GM12878 (cell line): ENCODE measurements around the gene FALEC. TPM values are rescaled to one million over a fixed set of nuclear protein-coding genes. Genes with fewer than 3 reads are reported as not detected.

Experiments used
- ATAC-seq: fragments of 200-7000 bp; cut with Tn5 transposase; 3 replicates; pipeline ENCODE4 v1.9.1; 2020; ENCODE audit warnings: mild to moderate bottlenecking, moderate library complexity
- BruUV-seq: library from RNA; stranded (reverse); fragments of 400-500 nt; replicated peaks from 2 replicates; lab custom pipeline; 2021; lab: Mats Ljungman, UMichigan
- CTCF ChIA-PET: fragments of 300-600 bp; sonication (Branson Sonifier 250); formaldehyde crosslinking; extraction: SDS; loops from one replicate; lab custom pipeline; 2021; ENCODE audit warnings: inconsistent platforms; lab: Yijun Ruan, JAX
- POLR2A ChIA-PET: fragments of 350-600 bp; formaldehyde crosslinking; extraction: SDS; loops from one replicate; lab custom pipeline; 2021; ENCODE audit warnings: inconsistent platforms; lab: Charles Lee
- RAD21 ChIA-PET: fragments of 300-600 bp; sonication (Branson Sonifier 250); formaldehyde crosslinking; loops from one replicate; lab custom pipeline; 2023; ENCODE audit warnings: antibody characterized with exemption; ENCODE audit not compliant: unreplicated experiment; lab: Charles Lee
- SMC1A ChIA-PET: fragments of 300-600 bp; sonication (Branson Sonifier 250); formaldehyde crosslinking; loops from one replicate; lab custom pipeline; 2023; ENCODE audit not compliant: unreplicated experiment, uncharacterized antibody; lab: Charles Lee
- DNase-seq: peaks from one replicate; pipeline ENCODE4 v3.0.0-alpha.2; 2011; ENCODE audit warnings: low read depth, low spot score
- FAIRE-seq: peaks from 3 replicates; lab custom pipeline; 2011; peaks lifted over from hg19 to GRCh38; lab: Jason Lieb, UNC
- H2AFZ ChIP-seq: 2 replicates; pipeline ENCODE4 v1.6.0; 2011; ENCODE audit warnings: low read depth, low read length, control low read depth; ENCODE audit not compliant: control insufficient read depth
- H3K27ac ChIP-seq: 2 replicates; pipeline ENCODE4 v1.5.1; 2011; ENCODE audit warnings: control low read depth; ENCODE audit not compliant: control insufficient read depth, insufficient read depth
- H3K27me3 ChIP-seq, 2 experiments: replicated peaks in 1 of 2; 2 replicates each; pipeline versions ENCODE4 v1.6.0 to v1.6.1; 2011; ENCODE audit warnings: low read length in 1 of 2; ENCODE audit not compliant: control insufficient read depth in 2 of 2, insufficient read depth in 2 of 2
- H3K36me3 ChIP-seq, 2 experiments: 2 replicates each; pipeline ENCODE4 v1.5.1; 2011; ENCODE audit warnings: low read length in 1 of 2; ENCODE audit not compliant: control insufficient read depth in 2 of 2, insufficient read depth in 2 of 2
- H3K4me1 ChIP-seq: 2 replicates; pipeline ENCODE4 v1.6.1; 2011; ENCODE audit warnings: mild to moderate bottlenecking, low read length, moderate library complexity, mixed read lengths; ENCODE audit not compliant: control insufficient read depth, insufficient read depth
- H3K4me2 ChIP-seq: 2 replicates; pipeline ENCODE4 v1.6.0; 2011; ENCODE audit warnings: control low read depth; ENCODE audit not compliant: control insufficient read depth, insufficient read depth
- H3K4me3 ChIP-seq: fragments of 200-600 bp; sonication (generic); 2 replicates; pipeline ENCODE4 v1.5.1; 2016
- H3K79me2 ChIP-seq: 2 replicates; pipeline ENCODE4 v1.6.0; 2011; ENCODE audit warnings: low read length; ENCODE audit not compliant: control insufficient read depth, insufficient read depth
- H3K9ac ChIP-seq: 2 replicates; pipeline ENCODE4 v1.8.0; 2011; ENCODE audit warnings: low read length, control low read depth, mixed read lengths; ENCODE audit not compliant: control insufficient read depth, insufficient read depth
- H3K9me3 ChIP-seq: replicated peaks from 3 replicates; pipeline ENCODE4 v1.5.1; 2011; ENCODE audit warnings: mild to moderate bottlenecking, low read length; ENCODE audit not compliant: control insufficient read depth, insufficient read depth
- H4K20me1 ChIP-seq: 2 replicates; pipeline ENCODE4 v1.6.0; 2011; ENCODE audit not compliant: control insufficient read depth, insufficient read depth
- NBN ChIP-seq: fragments of 450-650 bp; IDR thresholded peaks from 2 replicates; pipeline ENCODE4 v1.6.1; 2016
- NFIC ChIP-seq: IDR thresholded peaks from 2 replicates; pipeline ENCODE4 v1.6.1; 2012; ENCODE audit warnings: low read depth, mild to moderate bottlenecking, inconsistent platforms, low read length, moderate library complexity
- REST ChIP-seq: IDR thresholded peaks from 2 replicates; pipeline ENCODE4 v1.6.1; 2012; ENCODE audit warnings: mild to moderate bottlenecking, low read depth, low read length
- SREBF1 ChIP-seq: IDR thresholded peaks from 2 replicates; pipeline ENCODE4 v1.6.1; 2012; ENCODE audit warnings: mild to moderate bottlenecking, low read length
- WGBS: methylation state at CpG from one replicate; pipeline ENCODE4 v1.1.6; 2016; ENCODE audit warnings: low lambda C conversion rate; ENCODE audit not compliant: insufficient replicate concordance, insufficient coverage; ENCODE audit errors: missing lambda C conversion rate; 5-methylcytosine and 5-hydroxymethylcytosine counted together
- in situ Hi-C: fragments of 300-500 bp; cut with MboI; formaldehyde crosslinking; loops from 9 replicates; pipeline ENCODE4 v1.14.3; 2018; ENCODE audit warnings: mixed read lengths
- intact Hi-C: fragments of 100-400 bp; cut with micrococcal nuclease; formaldehyde crosslinking; loops from one replicate; pipeline ENCODE4 v1.14.2; 2022; ENCODE audit not compliant: unreplicated experiment
- polyA plus RNA-seq, 11 experiments: library from polyadenylated mRNA; depleted of rRNA in 4 of 11; unstranded in 6 of 11; stranded (reverse) in 5 of 11; fragments of >200 nt; fragmentation: Nextera tagmentation in 4 of 11; fragmentation: Illumina TruSeq in 1 of 11; extraction: Ambion mirVana in 4 of 11; extraction: Trizol in 1 of 11; gene quantifications; 1 replicate in 1 of 11; 2 replicates in 10 of 11; pipeline versions ENCODE4 v1.2.1 to v1.2.3, GENCODE V29; 2011 to 2016; ENCODE audit warnings: inconsistent platforms in 2 of 11, missing spikeins in 2 of 11, low read depth in 1 of 11
- total RNA-seq, 4 experiments: library from RNA; depleted of rRNA in 3 of 4; stranded (reverse); fragments of >200 nt in 3 of 4; fragmentation: Illumina TruSeq in 1 of 4; extraction: Trizol in 1 of 4; gene quantifications; 2 replicates each; pipeline versions ENCODE4 v1.2.1 to v1.2.3, GENCODE V29; 2013 to 2021
- TF ChIP-seq, protein P1 (sequence below): IDR thresholded peaks from 2 replicates; pipeline ENCODE4 v1.6.1; 2011; ENCODE audit warnings: borderline replicate concordance, low read depth, mild to moderate bottlenecking, moderate library complexity, low read length; ENCODE audit not compliant: insufficient read depth, poor library complexity, severe bottlenecking
- TF ChIP-seq, protein P2 (sequence below): IDR thresholded peaks from 2 replicates; pipeline ENCODE4 v1.6.1; 2011; ENCODE audit warnings: low read depth, mild to moderate bottlenecking, low read length, moderate library complexity, borderline replicate concordance; ENCODE audit errors: extremely low read depth
- TF ChIP-seq, protein P3 (sequence below): fragments of 450-650 bp; IDR thresholded peaks from 2 replicates; pipeline ENCODE4 v1.6.1; 2016; ENCODE audit warnings: mild to moderate bottlenecking, moderate library complexity, borderline replicate concordance

Gene FALEC
- total and polyA plus RNA-seq, 10 of the 15 experiments (the other 5 are each of a cell fraction or from before 2014, with no cell fraction given): 0.21 to 0.71 (median 0.32) TPM; not detected in 3

DNA sequence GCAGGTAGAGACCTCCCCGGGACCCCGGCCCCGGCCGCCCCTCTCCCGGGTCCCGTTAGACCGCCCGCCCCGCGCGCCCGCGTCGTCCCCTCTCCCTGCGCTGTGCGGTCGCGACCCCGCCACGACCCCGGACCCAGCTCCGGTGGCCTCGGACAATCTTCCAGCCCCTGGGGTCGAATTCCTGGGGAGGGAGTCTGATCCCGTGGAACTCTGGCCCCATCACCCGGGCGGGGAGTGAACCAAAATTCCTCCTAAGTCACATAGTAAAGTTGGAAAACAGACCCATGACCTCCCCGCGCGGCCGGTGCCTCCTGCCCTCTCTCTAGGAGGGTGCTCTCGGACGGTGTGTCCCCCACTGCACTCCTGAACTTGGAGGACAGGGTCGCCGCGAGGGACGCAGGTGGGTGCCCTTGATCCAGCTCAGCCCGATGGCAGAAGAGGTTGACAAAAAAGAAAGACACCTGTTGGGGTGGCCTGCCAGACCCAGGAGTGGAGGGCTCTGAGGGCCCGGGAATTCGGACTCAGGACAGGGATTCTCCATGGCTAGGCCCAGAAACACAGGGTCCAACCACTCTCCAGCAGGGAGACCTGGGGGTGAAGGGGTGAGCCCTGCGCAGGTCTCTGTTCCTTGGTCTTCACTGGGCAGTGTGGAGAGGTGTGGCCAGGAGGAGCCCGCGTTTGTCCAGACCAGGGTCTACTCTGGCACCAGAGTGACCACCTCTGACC lies 34.1 kb downstream of the FALEC start:
- ATAC-seq (no peak), DNase-seq (no peak), FAIRE-seq (no peak)
- Histone ChIP-seq H3K4me1 (peaks cover 3% of the 10 kb centered on the region; the same call in 1 of the 2 replicates), H3K27ac (no peak overlapping the region), H3K9me3 (no peaks in the 10 kb centered on the region), H3K9ac (no peak overlapping the region), H3K4me3 (no peak overlapping the region), H3K27me3 (no peaks in the 10 kb centered on the region; a peak in 1 of 4 replicates), H3K4me2 (0 out of 2 replicates have a peak overlapping the region, but pooled peaks have one; percentile 50), H4K20me1 (no peaks in the 10 kb centered on the region), H3K36me3 (no peaks in the 10 kb centered on the region), H3K79me2 (no peaks in the 10 kb centered on the region), H2AFZ (no peak overlapping the region)
- intact Hi-C loops (no loop called here), in situ Hi-C loops (no loop called here)
- ChIA-PET RAD21 (no interaction called here), POLR2A (interaction anchor here (0.5 to 0.9 kb wide), 2 partner anchors 71 to 98 kb away, joined by 3 read pairs; no protein-coding TSS in a partner anchor), SMC1A (no interaction called here), CTCF (interaction anchor here (2.4 to 2.9 kb wide), 2 partner anchors 11 to 18 kb away, joined by 8 to 14 read pairs; no protein-coding TSS in a partner anchor)
- no TSS peak for BruUV-seq
- WGBS: 84% methylated on average over 19 of the region's 43 CpGs
- no peak for TF ChIP-seq NBN
- no peak for TF ChIP-seq NFIC
- TF ChIP-seq, protein P1, sequence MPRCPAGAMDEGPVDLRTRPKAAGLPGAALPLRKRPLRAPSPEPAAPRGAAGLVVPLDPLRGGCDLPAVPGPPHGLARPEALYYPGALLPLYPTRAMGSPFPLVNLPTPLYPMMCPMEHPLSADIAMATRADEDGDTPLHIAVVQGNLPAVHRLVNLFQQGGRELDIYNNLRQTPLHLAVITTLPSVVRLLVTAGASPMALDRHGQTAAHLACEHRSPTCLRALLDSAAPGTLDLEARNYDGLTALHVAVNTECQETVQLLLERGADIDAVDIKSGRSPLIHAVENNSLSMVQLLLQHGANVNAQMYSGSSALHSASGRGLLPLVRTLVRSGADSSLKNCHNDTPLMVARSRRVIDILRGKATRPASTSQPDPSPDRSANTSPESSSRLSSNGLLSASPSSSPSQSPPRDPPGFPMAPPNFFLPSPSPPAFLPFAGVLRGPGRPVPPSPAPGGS: no peak
- TF ChIP-seq REST: no peak
- no peak for TF ChIP-seq SREBF1
- TF ChIP-seq, protein P2, sequence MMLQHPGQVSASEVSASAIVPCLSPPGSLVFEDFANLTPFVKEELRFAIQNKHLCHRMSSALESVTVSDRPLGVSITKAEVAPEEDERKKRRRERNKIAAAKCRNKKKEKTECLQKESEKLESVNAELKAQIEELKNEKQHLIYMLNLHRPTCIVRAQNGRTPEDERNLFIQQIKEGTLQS: no peak
- TF ChIP-seq, protein P3, sequence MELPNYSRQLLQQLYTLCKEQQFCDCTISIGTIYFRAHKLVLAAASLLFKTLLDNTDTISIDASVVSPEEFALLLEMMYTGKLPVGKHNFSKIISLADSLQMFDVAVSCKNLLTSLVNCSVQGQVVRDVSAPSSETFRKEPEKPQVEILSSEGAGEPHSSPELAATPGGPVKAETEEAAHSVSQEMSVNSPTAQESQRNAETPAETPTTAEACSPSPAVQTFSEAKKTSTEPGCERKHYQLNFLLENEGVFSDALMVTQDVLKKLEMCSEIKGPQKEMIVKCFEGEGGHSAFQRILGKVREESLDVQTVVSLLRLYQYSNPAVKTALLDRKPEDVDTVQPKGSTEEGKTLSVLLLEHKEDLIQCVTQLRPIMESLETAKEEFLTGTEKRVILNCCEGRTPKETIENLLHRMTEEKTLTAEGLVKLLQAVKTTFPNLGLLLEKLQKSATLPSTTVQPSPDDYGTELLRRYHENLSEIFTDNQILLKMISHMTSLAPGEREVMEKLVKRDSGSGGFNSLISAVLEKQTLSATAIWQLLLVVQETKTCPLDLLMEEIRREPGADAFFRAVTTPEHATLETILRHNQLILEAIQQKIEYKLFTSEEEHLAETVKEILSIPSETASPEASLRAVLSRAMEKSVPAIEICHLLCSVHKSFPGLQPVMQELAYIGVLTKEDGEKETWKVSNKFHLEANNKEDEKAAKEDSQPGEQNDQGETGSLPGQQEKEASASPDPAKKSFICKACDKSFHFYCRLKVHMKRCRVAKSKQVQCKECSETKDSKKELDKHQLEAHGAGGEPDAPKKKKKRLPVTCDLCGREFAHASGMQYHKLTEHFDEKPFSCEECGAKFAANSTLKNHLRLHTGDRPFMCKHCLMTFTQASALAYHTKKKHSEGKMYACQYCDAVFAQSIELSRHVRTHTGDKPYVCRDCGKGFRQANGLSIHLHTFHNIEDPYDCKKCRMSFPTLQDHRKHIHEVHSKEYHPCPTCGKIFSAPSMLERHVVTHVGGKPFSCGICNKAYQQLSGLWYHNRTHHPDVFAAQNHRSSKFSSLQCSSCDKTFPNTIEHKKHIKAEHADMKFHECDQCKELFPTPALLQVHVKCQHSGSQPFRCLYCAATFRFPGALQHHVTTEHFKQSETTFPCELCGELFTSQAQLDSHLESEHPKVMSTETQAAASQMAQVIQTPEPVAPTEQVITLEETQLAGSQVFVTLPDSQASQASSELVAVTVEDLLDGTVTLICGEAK: no peak
